ENCODE measurements around the gene ITPK1. TPM values are rescaled to one million over a fixed set of nuclear protein-coding genes. Genes with fewer than 3 reads are reported as not detected.

ITPK1 gene
- total RNA-seq, 2 experiments from 2014 or later = 17.8 to 34.7 TPM

DNA sequence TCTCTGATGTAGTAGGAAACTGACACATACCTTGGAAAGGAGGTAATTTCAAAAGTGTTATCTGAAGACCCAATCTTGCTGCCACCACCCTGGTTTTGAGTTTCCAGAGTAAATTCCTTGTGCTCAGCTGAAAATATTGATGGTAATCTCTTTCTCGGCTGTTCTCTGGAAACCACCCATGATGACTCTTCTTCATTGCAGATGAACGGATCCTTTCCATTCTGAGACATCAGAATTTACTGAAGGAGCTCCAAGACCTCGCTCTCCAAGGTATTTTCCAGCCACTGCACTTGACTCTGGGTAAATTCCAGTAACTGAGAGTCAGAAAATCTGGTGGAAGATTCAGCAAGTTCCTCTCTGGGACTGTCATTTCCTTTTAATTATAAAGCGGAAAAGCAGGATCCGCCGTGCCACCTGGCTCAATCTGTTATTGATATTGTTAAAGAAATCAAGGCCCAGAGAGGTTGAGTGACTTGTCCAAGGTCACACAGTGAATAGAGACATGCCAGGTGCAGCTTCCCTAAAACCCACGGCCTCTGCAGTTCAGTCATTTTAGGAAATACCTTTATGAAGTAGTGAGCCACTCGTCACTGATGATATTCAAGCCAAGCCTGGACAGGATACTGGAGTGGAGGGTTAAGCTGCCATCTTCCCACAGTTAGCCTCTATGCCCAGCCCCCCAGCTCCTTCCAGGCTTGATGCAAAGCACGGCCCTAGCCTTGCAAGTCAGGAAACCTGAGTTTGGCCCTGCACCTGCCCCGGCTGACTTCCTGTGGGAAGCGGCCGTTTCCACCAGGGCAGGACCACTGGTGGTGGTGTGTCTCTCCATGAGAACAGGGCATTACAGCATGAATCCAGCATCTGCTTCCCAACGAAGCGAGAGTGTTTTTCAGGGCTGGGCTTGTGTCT is 188.1 kb downstream of the ITPK1 start:
- no peak overlapping the region for H3K27ac ChIP-seq (ENCODE audit: low read depth, low read length, poor library complexity, severe bottlenecking)
- peak; percentile 21 for DNase-seq (ENCODE audit: low spot score)
- no peaks in the 10 kb centered on the region for H4K20me1 ChIP-seq (ENCODE audit: insufficient read depth, low read length)
- CTCF ChIA-PET (ENCODE audit: unreplicated experiment) = no interaction called here
- TF ChIP-seq, protein P1, sequence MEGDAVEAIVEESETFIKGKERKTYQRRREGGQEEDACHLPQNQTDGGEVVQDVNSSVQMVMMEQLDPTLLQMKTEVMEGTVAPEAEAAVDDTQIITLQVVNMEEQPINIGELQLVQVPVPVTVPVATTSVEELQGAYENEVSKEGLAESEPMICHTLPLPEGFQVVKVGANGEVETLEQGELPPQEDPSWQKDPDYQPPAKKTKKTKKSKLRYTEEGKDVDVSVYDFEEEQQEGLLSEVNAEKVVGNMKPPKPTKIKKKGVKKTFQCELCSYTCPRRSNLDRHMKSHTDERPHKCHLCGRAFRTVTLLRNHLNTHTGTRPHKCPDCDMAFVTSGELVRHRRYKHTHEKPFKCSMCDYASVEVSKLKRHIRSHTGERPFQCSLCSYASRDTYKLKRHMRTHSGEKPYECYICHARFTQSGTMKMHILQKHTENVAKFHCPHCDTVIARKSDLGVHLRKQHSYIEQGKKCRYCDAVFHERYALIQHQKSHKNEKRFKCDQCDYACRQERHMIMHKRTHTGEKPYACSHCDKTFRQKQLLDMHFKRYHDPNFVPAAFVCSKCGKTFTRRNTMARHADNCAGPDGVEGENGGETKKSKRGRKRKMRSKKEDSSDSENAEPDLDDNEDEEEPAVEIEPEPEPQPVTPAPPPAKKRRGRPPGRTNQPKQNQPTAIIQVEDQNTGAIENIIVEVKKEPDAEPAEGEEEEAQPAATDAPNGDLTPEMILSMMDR (conservative IDR thresholded peaks at IDR 0.05; ENCODE audit: low read length) = no peak
- TF ChIP-seq EZH2phosphoT487 (IDR thresholded peaks at IDR 0.05; ENCODE audit: borderline replicate concordance, low read depth, low read length) = no peak
- no peak overlapping the region for H2AFZ ChIP-seq (ENCODE audit: low read length)
- no peaks in the 10 kb centered on the region for H3K79me2 ChIP-seq (ENCODE audit: insufficient read depth, low read depth, low read length)
- H3K9me3 ChIP-seq (ENCODE audit: low read length) = no peaks in the 10 kb centered on the region
- no TSS peak for BruUV-seq (replicated peaks)
- no peaks in the 10 kb centered on the region for H3K36me3 ChIP-seq (ENCODE audit: insufficient read depth, low read length)
- no peaks in the 10 kb centered on the region for H3K9me2 ChIP-seq (ENCODE audit: insufficient read depth, low read length)
- POLR2A ChIA-PET = no interaction called here
- intact Hi-C loops (cut with micrococcal nuclease; ENCODE audit: unreplicated experiment) = no loop called here
- peaks cover 50% of the 10 kb centered on the region for H3K4me1 ChIP-seq (ENCODE audit: insufficient read depth, low read length, poor library complexity, severe bottlenecking)
- no peak overlapping the region for H3K4me3 ChIP-seq (ENCODE audit: low read depth, low read length, poor library complexity, severe bottlenecking)
- H3K4me2 ChIP-seq (ENCODE audit: low read length) = peak overlapping the region; percentile 30

DNA sequence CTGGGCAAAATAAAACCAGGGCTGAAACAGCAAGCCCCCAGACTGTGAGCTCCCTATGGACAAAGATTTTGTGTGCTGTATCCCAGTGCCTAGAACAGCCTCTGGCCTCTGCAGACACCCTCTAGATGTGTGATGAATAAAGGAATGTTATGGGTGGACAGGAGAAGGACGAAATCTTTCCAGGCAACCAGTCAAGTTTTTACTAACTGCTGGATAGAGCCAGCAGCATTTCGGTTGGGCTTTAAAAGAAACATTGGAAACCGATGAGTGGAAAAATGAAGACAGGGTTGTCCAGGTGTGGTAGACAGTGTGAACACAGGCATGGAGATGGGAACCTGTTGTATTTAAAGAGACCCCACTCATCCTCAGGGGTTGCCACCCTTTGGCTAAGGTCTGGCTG is 188.8 kb downstream of the ITPK1 start:
- H3K79me2 ChIP-seq (ENCODE audit: insufficient read depth, low read depth, low read length) = no peaks in the 10 kb centered on the region

More for the DNA sequence above, 188.8 kb downstream of the ITPK1 start:
- ChIA-PET POLR2A (no interaction called here), CTCF (ENCODE audit: unreplicated experiment) (no interaction called here)
- Histone ChIP-seq H3K36me3 (ENCODE audit: insufficient read depth, low read length) (no peaks in the 10 kb centered on the region), H4K20me1 (ENCODE audit: insufficient read depth, low read length) (no peaks in the 10 kb centered on the region), H3K4me2 (ENCODE audit: low read length) (no peak overlapping the region), H2AFZ (ENCODE audit: low read length) (no peak overlapping the region), H3K9me2 (ENCODE audit: insufficient read depth, low read length) (no peaks in the 10 kb centered on the region), H3K4me1 (ENCODE audit: insufficient read depth, low read length, poor library complexity, severe bottlenecking) (peaks cover 57% of the 10 kb centered on the region), H3K4me3 (ENCODE audit: low read depth, low read length, poor library complexity, severe bottlenecking) (no peak overlapping the region), H3K27ac (ENCODE audit: low read depth, low read length, poor library complexity, severe bottlenecking) (no peak overlapping the region), H3K9me3 (ENCODE audit: low read length) (no peaks in the 10 kb centered on the region)
- DNase-seq (ENCODE audit: low spot score) = no peak
- BruUV-seq (replicated peaks) = no TSS peak
- intact Hi-C loops (cut with micrococcal nuclease; ENCODE audit: unreplicated experiment) = no loop called here
- TF ChIP-seq, protein P1 (conservative IDR thresholded peaks at IDR 0.05; ENCODE audit: low read length) = no peak
- no peak for TF ChIP-seq EZH2phosphoT487 (IDR thresholded peaks at IDR 0.05; ENCODE audit: borderline replicate concordance, low read depth, low read length)

Data from OCI-LY7 (cell line).